GM18507 (cell line): ENCODE data around the gene HOXB3.
"Not testable (repeated sequence)": the region's sequence is repeated elsewhere in the genome, so short reads cannot be mapped to it uniquely, and the experiment has no call there.

Source experiments
- DNase-seq: peaks from one replicate; pipeline ENCODE4 v3.0.0; 2011; ENCODE audit warnings: low read depth; ENCODE audit not compliant: insufficient read length; ENCODE audit errors: extremely low spot score
- FAIRE-seq: peaks from 2 replicates; lab custom pipeline; 2011; peaks lifted over from hg19 to GRCh38; lab: Jason Lieb, UNC

Gene HOXB3

GRCh38 chr17:48540213-48540612 is 49.8 kb downstream of the HOXB3 start:
- DNase-seq (no peak), FAIRE-seq (no peak)

DNA sequence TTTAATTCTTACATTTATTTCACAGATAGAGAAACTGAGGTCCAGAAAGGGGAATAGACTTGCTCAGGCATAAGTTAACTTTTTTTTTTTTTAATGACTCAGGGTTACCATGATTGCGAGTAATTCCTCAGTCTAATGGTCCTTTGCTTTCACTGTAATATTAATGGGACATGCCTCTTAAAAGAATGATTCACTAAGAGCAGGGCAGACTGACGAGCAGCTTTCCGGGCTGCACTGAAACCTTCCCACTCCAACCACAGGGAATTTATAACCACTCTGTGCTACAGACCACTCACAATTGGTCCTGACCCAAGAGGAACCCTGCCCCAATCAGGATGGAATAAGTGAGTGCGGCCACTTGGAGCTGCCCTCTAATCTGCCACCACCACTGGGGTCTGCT is 50.9 kb downstream of the HOXB3 start:
- DNase-seq (no peak), FAIRE-seq (no peak)

DNA sequence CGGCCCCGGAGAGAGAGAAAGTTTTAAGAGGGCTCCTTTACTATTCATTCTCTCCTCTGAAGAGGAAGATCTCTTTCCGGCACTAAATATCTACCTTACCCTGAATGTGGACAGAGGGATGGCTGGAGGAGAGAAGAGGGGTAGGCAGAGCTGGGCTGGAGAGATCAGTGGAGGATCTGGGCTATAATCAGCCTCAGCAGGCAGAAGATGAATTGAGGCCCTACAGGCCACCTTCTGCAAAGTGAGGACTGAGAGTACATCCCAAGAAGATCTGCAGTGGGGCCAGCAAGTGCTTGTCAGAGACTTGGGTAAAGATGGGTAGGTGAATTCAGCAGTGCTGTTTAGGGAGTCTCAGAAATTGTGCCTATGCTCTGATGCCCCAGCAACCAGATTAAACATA is 52.7 kb downstream of the HOXB3 start:
- FAIRE-seq (no peak), DNase-seq (no peak)

DNA sequence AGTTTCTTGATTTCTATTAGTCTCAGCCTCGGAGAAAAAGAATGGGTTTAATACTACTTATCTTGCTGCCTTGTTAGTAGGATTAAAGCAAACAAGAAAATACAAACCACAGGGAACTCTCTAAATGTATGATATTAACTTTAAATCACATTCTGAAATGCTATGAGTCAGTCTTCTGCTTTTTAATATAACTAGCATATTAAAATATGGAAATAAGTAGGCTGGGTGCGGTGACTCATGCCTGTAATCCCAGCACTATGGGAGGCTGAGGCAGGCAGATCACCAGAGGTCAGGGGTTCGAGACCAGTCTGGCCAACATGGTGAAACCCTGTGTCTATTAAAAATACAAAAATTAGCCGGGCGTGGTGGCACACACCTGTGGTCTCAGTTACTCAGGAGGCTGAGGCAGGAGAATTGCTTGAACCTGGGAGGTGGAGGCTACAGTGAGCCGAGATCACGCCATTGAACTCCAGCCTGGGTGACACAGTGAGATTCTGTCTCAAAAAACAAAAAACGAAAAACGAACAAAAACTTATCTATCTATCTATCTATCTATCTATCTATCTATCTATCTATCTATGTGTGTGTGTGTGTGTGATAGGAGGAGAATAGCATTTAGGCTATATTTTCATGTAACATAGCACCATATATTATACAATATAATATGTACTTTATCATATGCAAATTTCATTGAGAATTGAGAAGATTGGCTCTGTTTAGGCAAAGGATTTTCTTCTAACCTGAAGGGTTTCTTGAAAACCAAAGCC is 54.1 kb downstream of the HOXB3 start:
- not testable (repeated sequence) for FAIRE-seq, DNase-seq

DNA sequence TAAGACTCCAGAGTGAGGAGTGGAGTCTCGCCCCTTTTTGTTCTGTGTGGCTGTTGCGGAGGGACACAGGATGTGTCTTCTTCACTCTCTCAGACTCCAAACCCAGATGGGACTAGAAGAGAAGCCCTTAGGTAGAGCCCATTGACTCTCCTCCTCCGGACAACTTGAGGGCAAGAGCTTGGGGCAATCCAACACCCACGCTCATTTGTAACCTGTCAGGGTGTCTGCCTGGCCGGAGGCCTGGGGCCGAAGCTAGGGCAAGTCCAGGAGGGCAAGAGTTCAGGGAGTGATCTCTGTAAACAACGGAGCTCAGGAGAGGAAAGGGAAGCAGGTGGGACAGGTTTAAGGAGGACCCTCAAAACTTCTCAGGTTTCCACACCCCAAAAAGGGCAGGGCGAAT is 57.8 kb downstream of the HOXB3 start:
- no peak for DNase-seq

DNA sequence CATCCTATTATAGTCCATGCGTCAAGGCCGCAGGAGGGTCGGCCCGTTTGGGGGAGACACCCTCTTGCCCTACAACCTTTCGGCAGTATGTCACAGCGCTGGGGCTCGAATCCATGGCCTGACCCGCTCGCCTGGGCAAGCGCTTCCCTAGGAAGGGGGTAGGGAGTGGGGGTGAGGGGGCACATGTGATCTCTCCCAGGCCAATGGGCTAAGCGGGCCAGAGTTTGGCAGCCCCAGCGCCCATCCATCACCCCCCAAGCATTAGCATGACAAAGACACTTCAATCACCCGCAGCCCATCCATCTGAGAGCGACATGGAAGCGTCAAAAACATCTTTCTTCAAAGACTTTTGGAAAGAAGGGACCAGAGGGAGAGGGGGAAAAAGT is 59.2 kb downstream of the HOXB3 start, which contains the start of gene HOXB1:
HOXB1 (minus strand) TSS at position 125 of the 386 bp plus-strand sequence; CDS start at position 18, 107 bp downstream.
- DNase-seq (no peak), FAIRE-seq (no peak)

More for the DNA sequence above, 57.8 kb downstream of the HOXB3 start:
- no peak for FAIRE-seq

DNA sequence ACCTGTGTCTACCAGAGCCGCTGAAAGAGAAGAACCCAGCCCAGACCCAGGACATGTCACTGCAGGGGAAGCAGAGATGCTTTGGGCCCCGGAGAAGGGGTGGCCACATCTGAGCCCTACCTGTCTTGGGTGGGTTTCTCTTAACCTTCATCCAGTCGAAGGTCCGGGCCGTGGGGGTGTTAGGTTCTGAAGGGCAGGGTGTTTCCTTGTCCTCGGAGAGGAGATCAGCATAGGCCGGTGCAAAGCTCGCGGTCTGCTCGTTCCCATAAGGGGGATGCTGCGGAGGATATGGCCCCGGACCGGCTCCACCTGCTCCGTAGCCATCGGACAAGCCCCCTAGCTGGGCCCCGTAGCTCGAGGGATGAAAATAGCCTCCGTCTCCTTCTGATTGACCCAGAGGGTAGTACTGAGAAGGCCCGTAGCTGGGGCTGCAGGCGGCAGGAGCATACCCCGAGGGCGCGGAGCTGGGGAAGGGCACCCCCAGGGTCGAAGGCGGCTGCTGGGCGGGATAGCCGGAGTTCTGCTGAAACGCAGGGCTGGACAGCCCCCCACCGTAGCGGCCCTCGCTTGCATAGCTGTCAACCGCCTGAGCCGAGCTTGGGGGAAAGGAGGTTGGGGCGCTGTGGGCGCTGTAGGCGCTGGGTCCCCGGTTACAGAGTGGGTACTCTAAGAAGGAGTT is 59.7 kb downstream of the HOXB3 start:
- DNase-seq (no peak), FAIRE-seq (no peak)

DNA sequence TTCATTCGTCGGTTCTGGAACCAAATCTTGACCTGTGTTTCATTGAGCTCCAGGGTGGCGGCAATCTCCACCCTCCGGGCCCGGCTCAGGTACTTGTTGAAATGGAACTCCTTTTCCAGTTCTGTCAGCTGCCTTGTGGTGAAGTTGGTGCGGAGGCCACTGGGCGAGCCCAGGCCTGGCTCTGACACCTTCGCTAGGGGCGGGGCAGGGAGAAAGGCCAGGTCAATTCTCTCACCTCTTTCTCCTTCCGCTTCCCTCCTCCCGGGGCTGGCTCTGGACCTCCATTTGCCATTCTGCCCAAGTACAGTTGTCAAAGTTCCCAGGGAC is 60.4 kb downstream of the HOXB3 start:
- no peak for FAIRE-seq
- no peak for DNase-seq

DNA sequence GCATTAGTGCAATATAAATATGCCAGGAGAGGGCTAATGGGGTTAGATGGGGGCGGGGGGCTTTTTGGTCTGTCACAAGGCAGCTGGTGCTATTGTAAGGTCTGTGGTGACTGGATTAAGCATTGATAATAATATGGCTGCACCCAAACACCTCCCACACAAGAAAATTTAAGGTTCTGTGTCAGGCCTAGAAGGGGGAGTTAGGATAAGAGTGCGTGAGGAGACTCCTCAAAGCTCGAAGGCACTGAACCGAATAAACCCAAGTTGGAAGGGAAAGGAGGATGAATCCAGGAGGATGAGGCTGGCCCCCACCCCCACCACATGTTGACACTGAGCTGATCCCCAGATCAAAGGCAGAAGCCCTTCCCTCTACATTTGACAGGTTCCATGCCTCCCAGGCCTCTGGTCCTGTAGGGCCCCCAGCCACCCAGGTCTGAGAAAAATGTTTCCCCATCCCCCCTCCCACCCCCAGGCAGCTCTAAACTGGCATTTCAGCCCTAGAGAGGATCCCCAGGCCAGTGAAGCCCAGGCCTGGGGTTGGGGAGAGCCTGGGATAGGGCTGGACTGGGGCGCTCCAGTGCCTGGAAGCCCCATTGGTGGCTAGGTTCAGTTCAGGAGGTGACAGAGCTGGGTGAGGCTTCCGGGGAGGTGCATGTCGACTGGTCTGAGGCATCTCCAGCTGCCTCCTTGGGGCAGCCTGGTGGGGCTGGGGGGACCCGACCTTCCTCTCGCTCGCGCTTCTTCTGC is 60.9 kb downstream of the HOXB3 start:
- DNase-seq = no peak
- FAIRE-seq = no peak

GRCh38 chr17:48528153-48528935 is 61.7 kb downstream of the HOXB3 start:
- FAIRE-seq (no peak), DNase-seq (no peak)

- no peak for DNase-seq
- no peak for FAIRE-seq
These were observed 62.5 kb downstream of the HOXB3 start for GRCh38 chr17:48527547-48527932.

GRCh38 chr17:48526608-48527546 is 63.2 kb downstream of the HOXB3 start:
- no peak for DNase-seq
- no peak for FAIRE-seq

DNA sequence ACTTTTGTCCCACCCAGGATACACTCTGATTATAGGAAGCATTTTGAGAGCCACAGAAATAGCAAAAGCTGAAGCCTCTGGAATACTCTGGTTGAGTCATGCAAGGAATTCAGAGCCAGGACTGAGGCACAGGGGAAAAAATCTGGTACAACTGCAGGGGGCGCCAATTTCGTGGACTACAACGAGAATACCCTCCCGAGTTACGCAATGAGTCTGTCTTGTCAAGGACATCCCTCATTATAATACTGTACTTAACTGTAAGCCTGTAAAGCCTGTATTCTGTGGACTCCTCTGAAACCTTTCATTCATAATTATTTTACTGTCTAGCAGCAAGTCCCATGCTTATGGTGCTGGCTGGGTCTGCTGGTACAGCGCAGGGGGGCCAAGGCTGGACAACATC is 67.0 kb downstream of the HOXB3 start:
- DNase-seq = no peak
- FAIRE-seq = no peak

DNA sequence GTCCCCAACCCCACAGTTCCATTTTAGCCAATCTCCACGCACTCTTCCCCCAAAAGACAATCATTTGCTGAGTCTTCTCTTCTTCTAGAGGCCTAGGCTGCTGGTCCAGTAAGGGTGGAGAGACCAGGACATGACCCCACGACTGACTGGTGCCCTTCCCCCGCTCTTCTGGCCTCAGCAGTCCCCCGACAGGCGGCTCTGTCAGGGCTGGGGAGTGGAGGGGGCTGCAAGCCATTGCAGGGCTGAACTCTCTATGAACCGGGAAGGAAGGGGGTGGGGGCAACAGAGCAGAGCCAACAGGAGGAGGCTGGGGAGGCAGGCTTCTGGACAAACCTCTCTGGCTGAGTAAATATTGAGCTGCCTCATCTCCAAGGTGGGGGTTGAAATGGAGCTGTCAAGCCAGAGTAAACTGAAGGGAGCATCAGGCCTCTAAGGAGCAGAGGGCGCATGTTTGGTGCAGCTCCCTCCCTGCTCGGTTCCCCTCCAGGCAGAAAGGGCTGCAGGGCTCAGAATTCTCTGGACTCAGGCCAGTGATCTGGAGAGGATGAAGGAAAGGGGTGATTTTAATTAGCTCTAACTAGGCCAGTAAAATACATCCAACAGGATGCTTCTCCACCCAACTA is 67.9 kb downstream of the HOXB3 start:
- FAIRE-seq (no peak), DNase-seq (no peak)

DNA sequence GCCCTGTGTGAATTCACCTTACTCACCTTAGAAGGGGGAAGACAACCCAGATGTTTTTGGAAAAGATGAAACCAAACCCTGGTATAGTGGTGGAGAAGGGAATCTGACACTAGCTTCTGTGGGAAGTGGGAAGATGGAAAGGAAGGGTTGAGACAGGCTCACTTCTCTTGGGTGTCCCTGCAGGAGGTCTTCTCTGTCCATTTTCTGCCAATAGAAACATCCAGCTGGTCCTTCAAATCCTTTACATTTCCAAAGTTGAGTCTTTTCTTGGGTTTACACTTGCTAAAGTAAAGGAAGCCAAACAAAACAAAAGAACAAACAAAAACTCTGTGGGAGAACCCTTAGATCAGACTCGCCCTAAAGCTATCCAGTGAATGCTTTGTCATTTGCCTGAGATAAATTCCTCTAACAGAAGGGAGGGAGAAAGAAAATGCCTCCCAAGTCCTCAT is 69.4 kb downstream of the HOXB3 start:
- FAIRE-seq (no peak), DNase-seq (no peak)

DNA sequence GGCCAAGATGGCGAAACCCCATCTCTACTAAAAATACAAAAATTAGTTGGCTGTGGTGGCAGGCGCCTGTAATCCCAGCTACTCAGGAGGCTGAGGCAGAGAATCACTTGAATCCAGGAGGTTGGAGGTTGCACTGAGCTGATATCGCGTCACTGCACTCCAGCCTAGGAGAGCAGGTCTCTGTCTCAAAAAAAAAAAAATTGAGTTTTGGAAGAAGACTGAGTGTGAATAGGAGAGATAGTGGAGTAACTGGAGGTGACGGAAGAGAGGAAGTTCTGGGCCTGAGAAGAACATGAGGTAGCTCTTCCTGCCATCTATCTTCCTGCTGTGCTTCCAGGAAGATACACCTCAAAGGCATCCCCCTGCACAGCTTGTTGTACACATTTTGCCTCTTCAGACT is 70.6 kb downstream of the HOXB3 start:
- FAIRE-seq = no peak
- no peak for DNase-seq

- no peak for DNase-seq
- FAIRE-seq = peak; percentile 33
These were observed 72.6 kb downstream of the HOXB3 start for GRCh38 chr17:48517478-48517877.
